NCI-H526 (cell line): Measurements from ENCODE around the gene CMBL.
"Not testable (repeated sequence)": the region's sequence is repeated elsewhere in the genome, so short reads cannot be mapped to it uniquely, and the experiment has no call there.

Experiments used
- DNase-seq, 2 experiments: peaks; one replicate each; lab custom pipeline; 2025; lab: John Stamatoyannopoulos, UW

CMBL gene

DNA sequence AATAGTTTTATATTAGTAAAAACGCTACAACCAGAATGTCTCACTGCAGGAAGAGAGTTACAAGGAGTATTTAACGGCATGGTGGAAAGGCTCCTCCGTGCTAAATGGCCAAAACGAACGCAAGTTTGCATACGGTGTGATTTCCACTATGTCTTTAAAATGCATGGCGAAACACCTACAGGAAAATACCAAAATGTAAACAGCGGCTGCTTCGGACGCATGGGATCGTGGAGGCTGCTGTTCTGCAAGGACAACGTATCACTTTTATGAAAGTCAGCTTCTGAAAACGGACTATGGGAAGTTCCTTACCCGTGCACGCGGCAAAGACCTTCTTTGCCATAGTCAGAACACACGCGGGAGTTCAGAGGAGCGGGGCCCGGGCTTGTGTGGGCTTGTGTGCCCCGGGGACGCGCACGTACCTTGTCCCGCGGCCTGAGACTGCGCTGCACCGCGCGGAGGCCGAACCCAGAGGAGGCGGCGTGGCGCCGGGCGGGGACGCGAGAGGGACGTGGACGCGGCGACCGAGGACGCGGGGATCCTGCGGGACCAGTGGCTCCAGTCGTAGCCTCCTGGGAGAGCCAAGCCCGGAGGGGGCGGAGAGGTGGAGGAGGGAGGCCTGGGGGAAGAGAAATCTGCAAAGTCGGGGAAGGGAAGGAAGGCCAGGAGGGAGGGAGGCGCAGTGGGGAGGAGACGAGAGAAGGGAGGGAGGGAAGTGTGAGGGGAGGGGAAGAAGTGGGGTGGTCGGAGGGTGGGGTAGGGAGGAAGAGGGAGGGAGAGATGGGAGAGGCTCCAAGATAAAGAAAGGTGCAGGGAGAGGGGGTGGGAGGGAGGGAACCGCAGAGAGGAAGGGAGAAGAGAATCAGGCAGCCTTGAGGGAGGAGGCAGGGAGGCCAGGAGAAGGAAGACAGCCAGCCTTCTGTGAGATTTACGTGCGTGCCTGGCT lies at the start of gene CMBL:
Gene CMBL, minus strand, starts transcription at position 697 of the 943 bp plus-strand sequence. CDS start 17,140 bp downstream, outside the sequence.
- DNase-seq: peak; percentile 44 to 82

DNA sequence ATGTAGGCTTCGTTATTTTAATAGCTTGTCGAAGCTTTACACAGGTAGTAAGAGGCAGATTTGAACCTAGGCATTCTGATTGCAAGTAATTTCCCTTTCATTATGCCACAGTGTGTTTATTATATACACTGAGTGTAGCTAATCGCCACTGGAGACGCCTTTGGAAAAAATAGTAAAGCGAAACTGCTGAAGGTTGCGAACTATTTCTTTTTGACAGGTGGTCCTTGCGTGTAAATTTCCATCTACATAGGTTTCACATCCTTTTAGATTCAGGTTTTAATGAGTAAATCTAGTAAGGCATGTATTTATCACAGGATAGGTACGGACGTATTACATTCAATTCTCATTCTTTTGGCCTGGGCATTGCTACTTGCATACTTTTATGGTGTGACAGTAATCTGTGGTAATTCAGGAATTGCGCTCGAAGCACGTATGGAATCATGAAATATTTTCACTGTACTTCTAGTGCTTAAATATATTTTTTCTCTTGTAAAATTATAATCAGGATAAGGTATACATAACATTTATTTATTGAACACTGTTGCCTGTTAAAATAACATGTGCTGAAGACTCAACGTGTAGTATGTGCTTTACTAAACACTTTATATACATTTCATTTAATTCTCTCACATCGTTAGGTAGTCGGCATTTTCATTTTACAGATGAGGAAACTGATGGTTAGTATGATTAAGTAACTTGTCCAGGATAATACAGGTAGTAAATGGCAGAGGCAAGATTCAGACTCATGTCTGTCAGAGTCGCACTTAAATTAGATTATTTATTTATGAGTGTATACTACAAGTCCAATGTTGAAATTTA lies 47.6 kb upstream of the CMBL start:
- peak; percentile 28 to 53 for DNase-seq

DNA sequence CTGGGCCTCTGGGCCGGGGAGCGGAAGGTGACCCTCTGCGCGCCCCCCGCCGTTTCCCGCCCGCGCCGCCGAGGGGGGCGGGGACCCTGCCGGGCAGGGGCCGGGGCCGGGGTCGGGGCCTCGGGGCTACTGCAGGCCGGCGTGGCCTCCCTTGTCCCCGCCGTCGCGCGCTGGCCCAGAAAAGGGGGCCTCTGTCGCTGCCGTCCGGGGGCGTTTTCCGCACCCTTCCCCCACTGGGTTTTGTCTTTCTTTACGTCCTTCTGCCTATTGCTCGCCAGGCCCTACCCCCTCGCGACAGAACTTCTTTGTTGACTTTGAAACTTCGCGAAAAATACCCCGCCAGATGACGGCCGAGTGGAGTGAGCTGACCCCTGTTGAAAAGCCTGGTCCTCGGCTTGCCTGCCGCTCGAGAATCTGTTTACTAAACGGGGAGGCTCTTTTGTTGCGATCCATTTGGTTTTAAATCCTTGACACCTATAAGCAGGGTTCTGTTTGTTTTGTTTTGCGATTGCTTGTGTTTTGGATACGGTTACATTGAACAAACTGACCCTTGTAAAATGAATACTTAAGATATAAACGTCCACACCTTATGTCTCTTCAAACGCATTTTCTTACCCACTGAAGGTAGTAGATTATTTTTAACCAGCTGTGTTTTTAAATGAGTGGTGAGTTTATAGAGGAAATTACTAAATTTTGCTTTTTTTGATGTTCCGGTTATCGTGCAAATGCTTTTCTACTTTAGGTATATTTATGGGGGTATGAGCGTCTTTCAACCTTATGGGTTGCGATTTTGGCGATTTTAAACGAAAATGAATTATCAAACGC lies 46.6 kb upstream of the CMBL start:
- DNase-seq: peak; percentile 48 to 75

DNA sequence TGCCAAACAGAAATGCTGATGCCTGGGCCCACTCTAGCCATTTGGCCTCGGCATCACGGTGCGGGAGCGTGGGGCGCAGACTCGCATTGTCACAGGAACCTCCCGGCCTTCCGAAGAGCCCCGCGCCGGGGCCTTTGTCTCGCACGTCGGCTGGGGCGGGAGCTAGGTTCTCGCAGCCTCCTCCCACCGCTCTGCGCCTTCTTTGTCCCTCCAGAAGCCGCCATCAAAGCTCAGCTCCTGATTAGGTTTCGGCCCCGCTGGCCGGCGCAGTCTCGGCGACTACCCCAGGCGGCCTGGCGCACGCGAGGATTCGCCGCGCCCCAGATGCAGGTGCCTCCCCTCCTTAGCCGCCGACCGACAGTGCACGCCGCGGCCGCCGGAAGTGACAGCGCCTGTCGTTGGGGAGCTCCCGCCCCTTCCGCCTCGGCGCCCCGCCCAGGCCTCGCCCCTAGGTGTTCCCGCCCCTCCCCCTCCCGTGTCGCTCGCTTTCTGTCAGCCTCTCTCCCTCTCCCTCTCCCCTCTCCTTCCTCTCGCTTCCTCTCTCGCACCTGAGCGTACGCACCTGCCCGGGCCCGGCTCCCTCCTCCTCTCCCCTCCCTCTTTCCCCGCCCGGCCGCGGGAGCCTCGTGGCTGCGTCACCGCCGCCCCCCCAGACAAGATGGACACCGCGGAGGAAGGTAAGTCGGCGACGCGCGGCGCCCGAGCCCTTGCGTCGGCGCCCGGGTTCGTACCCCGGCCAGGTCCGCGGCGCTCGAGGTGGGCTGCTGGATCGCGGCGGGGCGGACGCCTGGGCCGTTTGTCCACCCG lies 45.7 kb upstream of the CMBL start, which contains the start of gene MARCHF6:
Gene MARCHF6, plus strand, starts transcription at position 455 of the 807 bp plus-strand sequence. Its CDS starts 204 bp downstream, at position 659.
- DNase-seq: peak; percentile 97 to 99

DNA sequence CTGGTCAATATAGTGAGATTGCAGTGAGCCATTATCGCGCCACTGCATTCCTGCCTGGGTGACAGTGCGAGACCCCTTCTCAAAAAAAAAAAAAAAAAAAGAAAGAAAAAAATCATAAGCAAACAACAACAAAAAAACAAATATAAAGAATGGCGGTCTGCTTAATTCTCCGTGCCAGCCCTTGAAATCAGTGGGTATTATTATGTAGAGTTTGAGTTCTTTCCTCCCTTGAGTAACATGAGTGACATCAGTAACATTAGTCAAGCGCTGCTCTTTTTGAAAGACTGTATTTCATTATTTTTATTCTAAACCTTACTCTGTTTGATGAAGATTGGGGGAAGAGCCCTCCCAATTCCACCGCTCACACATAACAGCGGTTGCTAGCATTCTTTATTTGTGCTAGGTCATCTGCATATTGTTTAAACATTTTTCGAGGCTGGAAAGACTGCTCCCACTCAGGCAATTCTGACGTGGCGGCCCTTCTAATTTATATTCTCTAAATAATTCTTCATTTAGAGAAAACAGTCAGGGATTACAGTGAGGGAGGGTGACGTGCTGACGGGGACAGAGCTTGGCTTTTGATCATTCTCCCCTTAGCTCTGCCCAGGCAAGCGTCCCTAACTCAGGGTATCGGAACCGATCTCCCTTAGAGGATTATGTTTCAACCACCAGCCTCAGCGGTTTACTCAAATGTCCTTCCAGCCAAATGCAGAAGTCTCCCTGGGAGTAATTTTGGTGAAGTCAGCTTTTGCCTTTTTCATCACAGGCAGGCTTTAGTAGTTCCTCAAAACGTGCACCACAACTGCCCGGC lies 44.9 kb upstream of the CMBL start:
- DNase-seq: peak; percentile 79 to 91

DNA sequence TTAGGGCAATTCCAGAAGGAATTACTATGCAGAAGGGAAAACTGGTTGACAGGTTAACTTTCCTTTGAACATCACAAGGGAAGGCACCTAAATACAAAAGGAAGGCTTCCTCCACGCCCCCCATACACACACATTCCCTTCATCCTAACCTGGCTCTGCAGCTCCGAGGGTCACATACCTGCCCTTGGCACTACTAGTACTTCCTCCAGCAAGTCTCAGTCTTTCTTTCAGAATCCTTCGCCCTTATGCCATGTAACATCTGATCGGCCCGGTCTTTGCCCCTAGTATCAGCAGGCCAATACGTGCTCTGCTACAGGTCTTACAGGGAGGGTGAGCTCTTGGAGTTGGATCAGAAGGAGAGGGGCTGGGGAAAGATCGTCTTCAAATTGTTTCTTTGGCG lies 44.2 kb upstream of the CMBL start:
- DNase-seq: no peak

DNA sequence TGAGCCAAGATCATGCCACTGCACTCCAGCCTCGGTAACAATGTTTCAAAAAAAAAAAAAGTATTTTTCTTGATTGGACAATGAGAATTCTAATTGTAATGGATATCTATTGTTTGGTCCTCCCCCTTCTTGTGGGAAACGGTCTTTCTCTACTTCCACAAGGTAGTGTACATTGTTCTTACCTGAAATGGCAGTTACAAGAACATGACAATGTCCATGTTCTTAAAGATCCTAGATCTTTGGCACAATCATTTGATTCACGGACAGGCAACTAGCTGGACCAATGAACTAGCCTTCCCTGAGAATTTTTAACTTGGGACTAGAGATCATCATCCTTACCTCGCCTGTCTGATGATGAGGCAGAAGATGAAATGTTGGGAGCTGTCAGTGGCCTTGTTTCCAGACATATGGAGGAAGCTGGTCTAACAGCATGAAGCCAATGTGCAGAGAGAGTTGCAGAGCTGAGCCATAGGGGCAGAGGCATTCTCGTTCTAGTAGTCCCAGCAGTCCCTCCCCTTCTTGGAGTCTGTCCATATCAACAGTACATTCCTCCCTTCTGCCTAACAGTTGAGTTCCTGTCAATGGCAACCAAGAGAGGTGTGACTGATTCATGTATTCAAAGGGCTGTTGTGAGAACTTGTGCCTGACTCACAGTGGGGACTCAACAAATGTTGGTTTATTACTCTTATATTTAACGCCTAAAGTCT lies 43.6 kb upstream of the CMBL start:
- DNase-seq: no peak

DNA sequence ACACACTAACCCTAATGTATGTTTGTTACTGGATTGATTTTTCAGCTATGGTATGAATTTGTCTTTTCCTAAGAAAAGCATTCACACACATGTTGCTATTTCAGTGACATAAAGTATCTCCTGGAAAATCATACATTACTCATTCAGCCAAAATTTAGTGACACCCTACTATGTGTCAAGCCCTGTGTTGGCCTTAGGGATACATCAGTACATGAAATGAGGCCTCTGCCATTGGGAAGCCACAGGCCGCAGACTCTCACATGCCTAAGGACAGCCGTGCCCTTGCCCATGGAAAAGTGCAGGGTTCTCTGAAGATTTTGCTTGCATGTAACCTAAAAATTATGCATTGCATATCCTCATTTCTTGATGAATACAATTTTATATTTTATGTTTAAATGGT lies 40.6 kb upstream of the CMBL start:
- no peak for DNase-seq

DNA sequence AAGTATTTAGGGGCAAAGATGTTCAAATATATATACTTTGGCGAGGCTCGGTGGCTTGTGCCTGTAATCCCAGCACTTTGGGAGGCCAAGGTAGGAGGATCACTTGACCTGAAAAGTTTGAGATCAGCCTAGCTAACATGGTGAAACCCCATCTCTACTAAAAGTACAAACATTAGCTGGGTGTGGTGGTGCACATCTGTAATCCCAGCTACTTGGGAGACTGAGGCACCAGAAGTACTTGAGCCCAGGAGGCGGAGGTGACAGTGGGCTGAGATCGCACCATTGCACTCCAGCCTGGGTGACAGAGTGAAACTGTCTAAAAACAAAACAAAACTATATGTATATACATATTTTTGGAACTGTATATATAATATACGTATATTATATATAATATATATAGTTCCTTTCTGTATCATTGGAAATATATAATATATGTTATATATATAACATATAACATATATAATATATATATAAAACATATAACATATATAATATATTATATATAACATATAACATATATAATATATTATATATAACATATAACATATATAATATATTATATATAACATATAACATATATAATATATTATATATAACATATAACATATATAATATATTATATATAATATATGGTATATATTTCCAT lies 36.9 kb upstream of the CMBL start:
- not testable (repeated sequence) for DNase-seq

DNA sequence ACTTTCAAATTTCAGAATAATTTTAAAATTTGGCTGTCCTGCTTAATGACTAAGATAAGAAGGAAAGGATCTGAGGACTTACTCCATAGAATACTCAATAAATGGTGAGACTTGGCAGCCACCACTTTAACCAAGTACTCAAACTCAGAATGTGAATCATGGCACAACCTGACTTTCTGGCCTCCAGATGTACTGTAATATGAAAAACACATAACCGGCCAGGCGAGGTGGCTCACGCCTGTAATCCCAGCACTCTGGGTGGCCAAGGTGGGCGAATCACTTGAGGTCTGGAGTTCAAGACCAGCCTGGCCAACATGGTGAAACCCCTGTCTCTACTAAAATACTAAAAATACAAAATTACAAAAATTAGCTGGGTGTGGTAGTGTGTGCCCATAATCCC lies 35.8 kb upstream of the CMBL start:
- no peak for DNase-seq

DNA sequence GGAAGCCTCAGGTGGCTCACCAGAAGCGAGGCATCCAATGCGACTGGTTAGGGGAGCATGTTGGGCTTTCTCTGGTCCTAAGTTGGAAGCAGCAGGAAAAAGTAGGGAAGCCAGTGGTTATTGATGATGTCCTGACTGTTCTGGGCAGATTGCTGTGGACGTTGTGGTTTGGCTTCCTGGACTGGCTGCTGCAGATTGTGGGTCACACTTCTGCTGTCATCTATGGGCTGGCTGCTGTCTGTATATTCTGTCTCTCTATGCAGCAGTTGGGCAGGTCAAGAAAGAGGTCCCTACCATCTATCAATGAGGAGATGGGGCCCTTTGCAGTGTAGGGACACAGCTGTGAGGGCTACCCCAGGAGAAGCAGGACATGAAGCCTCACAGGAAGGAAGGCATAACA lies 32.3 kb upstream of the CMBL start:
- no peak for DNase-seq

DNA sequence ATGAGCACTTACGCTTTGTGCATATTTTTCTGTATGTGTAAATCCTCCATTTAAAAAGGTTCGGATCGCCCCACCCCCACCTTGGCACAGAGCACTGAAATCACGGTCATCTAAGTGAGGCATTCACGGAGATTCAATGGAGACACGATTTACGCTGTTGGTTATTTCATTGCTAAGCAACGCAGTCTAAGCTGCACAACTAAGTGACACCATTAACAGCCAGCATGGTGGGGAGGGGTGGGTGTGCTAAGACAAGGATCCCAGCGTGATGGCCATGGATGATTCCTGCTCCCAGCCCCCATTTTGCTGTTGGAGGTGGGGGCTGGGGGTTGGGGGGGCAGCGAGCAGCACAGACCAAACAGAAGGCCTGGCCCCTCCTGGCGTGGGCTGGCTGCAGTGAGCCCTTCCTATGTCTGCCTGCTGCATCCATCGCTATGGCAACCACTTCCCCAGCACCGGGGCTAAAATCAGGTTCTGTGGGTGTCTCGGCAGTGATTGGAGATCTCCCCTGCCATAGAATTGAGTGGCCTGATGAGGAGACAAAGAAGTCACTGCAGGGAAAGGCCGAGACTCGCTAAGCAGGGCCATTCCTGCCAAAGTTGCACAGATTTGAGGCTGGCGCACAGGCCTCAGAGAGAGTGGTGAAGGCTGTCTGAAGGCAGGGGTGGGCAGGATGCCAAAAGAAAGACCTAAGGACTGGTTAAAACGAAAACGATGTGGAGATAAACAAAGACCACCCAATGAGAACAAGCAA lies 31.5 kb upstream of the CMBL start:
- no peak for DNase-seq

DNA sequence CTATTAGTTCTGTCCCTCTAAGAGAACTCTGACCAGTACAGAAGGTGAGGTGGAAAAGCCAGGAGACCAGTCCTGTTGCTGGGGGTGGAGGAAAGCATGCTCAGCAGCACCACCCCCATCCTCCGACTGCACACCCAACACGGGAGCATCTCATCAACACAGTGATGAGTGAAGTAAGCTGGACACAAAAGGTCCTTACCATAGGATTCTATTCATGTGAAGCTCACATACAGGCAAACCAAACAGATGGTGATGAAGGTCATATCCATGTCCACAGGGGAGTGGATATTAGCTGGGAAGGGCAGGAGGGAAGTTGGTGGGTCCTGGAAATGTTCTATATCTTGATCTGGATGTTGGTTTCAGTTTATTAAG lies 31.0 kb upstream of the CMBL start:
- DNase-seq: no peak

DNA sequence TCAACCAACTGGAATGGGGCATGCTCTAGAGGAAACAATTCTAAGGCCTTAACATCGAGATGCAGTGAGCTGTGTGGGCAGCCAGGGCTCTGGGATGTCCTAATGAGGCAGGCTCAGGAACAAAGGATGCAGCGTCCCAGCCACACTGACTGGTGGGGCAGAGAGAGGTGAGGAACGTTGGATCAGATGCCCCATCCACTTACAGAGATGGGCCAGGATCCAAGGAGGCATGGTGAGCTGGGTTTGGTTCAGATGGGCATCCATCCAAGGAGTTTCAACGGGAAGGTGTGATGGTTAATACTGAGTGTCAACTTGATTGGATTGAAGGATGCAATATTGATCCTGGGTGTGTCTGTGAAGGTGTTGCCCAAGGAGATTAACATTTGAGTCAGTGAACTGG lies 30.3 kb upstream of the CMBL start:
- no peak for DNase-seq

DNA sequence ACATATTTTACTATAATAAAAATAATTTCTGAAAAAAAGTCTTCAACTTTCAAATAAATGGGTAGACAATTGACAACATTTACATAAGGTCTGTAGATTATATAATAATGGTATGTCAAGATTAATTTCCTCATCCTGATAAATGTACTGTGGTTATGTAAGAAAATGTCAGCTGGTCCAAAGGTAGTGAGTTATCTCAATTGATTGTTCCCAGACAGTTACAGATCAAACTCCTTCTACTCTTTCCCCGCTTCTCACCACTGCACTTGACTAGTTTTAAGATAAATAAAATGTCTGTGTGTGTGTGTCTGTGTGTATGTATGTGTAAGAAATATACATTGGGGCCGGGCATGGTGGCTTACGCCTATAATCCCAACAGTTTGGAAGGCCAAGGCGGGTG lies 29.4 kb upstream of the CMBL start:
- no peak for DNase-seq

DNA sequence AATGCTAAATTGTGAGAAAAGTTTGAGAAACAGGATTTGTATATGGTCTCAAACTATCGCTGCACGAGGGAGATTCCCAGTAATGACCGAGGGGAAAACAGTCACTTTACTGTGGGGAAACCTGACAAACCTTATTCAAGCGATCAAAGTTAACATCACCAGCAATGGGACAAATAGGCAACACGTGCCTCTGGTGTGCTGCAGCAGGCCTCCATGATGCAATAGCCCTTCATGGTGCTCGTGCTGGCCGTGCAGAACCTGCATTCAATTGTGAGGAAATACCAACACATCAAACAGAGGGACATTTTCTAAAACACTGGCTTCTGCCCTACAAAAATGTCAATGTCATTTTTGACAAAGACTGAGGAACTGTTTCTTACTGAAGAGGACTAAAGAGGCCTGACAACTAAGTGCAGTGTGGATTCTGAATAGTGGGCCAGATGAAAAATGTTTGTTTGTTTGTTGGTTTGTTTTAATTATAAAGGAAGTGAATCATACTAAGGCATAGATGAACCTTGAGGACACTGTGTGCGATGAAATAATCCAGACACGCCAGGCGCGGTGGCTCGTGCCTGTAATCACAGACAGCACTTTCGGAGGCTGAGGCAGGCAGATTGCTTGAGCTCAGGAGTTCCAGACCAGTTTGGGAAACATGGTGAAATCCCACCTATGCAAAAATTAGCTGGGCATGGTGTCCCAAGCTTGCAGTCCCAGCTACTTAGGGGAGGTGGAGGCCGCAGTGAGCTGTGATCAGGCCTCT lies 28.2 kb upstream of the CMBL start:
- DNase-seq: no peak

DNA sequence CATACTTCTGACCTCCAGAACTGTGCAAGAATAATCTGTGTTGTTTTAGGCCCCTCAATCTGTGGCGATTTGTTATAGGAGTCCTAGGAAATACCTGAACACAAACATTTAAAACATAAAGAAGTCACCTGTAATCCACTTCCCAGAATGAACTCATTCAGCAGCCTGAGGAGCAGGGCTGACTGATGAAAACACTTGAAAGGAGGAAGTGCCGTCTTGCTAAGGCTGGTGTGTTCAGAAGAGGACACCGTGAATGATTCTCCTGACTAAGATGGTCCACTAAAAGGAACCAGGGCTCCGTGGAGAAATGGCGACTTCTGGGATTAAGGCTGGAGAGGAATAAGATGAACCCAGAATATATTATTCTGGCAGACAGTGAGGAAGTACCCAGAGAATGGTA lies 27.1 kb upstream of the CMBL start:
- no peak for DNase-seq
